Measurements from ENCODE around the gene CFAP54. TPM values are rescaled to one million over a fixed set of nuclear protein-coding genes. Genes with fewer than 3 reads are reported as not detected.
"Not testable (repeated sequence)": the region's sequence is repeated elsewhere in the genome, so short reads cannot be mapped to it uniquely, and the experiment has no call there.

Gene CFAP54
- total RNA-seq, 2 donors from 2014 or later, result 0.61 to 0.87 TPM

DNA sequence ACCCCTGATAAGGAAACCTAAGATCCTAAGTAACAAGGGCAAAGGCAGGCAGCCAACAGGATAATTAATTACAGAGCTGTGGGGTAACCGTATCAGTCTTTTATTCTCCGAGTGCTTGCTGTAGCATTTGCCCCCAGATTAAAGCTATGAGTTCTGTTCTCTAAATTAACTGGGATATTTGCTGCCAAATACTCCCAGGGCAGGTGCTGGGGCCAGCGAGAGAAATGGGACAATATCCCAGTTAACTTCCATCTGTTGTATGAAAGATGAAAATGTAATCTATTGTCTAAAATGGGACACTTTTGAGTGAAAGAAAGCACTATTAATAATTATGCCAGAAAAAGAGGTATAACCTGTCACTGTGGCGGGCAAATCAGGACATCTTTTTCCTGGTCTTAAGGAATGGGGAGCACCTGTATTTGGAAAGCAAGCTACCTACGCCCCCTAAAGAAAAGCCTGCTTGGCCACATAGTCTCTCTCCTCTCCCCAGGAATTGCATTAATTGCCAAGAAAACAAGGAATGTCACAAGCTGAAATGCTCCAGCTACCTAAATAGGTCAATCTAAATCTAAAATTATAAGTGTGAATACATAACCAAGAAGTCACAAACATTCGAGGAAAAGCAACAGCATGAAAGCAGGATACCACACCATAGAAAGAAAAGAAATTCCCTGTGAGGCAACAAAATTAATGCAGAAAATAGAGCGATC lies 26.7 kb upstream of the CFAP54 start:
- no peak for ATAC-seq (replicated peaks)
- no peak overlapping the region for H3K4me3 Mint-ChIP-seq
- H3K36me3 Mint-ChIP-seq (ENCODE audit: low read depth), result no peaks in the 10 kb centered on the region
- no peaks in the 10 kb centered on the region for H3K27me3 Mint-ChIP-seq
- no peaks in the 10 kb centered on the region for H3K9me3 Mint-ChIP-seq
- peaks cover 4% of the 10 kb centered on the region for H3K4me1 Mint-ChIP-seq
- no peak overlapping the region for H3K27ac Mint-ChIP-seq

DNA sequence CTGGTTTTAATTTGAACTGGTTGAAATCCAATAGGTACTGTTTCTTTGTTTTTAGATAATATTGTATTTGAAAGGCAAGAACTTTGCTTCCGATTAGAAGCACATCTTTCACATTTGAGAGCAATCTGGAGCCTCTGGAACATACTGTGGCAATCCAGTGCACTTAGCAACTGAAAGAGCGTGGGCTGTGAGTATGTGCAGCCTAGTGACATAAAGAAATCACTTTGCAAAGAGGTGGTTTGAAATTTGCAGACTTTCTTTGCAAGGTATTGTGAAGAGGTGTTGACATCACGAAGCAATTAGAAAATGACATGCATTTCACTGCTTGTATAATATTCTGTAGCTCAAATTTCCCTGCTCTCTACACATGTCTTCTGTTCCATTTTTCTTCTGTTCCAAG lies 23.5 kb upstream of the CFAP54 start:
- Mint-ChIP-seq H3K36me3 (ENCODE audit: low read depth) (no peaks in the 10 kb centered on the region), H3K4me1 (peaks cover 4% of the 10 kb centered on the region), H3K27me3 (no peaks in the 10 kb centered on the region), H3K27ac (no peak overlapping the region), H3K9me3 (no peaks in the 10 kb centered on the region), H3K4me3 (no peak overlapping the region)
- ATAC-seq (replicated peaks), result no peak

DNA sequence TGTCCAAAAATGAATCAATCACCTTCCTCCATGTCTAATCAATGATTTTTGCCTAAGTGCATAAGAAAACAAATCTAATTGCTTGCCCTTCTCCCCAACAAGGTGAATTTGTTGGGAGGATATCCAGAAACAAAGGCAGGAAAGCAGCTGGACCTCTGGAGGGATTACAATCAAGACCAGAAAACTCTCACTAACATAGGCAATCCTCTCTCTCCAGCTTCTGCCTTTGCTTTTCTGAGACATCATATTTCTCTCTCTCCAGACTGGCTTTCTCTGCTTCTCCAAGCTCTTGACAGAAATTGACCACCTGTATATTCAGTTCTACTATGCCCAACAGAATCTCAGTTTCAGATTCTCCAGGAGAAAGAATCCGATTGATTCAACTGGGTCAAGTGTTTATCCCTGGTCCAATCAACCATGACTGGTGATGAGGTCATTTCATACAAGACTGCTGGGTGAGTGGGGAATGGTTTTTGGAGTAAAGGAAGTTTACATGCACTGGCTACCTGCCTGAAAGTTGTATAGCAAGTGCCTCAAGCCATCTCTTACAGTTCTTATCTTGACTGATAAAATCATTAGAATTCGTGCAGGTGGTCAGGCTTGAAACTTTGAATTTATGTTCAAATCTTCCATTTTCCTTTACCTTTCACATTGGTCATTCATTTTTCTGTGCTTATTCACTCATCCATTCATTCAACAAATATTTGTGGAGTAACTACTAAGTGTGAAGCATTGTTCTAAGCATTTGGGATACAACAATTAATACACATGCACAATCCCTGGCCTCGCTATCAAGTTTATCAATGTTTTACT lies 22.2 kb upstream of the CFAP54 start:
- Mint-ChIP-seq H3K27ac (no peak overlapping the region), H3K4me3 (no peak overlapping the region), H3K4me1 (peaks cover 4% of the 10 kb centered on the region), H3K9me3 (no peaks in the 10 kb centered on the region), H3K36me3 (ENCODE audit: low read depth) (no peaks in the 10 kb centered on the region), H3K27me3 (no peaks in the 10 kb centered on the region)
- ATAC-seq (replicated peaks), result no peak

DNA sequence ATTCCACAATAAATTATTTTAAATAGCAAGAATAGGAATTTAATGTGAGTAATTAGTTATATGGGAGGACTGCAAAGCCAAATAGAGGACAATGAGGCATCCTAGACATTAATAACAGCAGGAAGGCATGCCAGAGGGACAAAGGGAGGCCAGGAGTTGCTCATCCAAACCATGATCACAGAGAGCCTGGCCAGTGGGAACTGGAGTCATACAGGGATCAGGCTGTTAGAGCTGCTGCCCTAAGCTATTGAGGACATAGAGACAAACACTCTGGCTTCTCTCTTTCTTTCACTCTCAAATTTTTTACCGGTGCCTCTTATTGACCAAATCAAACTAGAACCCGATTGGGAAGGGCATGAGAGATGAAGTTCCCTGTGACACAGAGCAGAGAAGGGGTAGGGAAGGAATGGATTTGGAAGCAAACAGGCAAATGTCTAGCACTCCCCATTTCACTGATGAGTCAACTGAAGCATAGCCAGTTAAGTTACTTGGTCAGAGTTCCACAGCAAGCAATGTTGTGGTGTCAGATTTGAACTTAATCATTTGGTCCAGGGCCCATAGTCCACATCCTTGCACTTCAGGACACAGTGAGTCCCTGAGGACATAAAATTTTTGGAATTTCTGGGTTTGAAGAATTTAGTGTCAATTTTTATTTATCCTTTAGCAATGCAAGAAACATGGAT lies 17.9 kb upstream of the CFAP54 start:
- ATAC-seq (replicated peaks), result no peak
- Mint-ChIP-seq H3K4me3 (no peak overlapping the region), H3K27ac (no peak overlapping the region), H3K4me1 (no peaks in the 10 kb centered on the region), H3K36me3 (ENCODE audit: low read depth) (no peaks in the 10 kb centered on the region), H3K9me3 (no peaks in the 10 kb centered on the region), H3K27me3 (no peaks in the 10 kb centered on the region)

- H3K9me3 Mint-ChIP-seq, result no peaks in the 10 kb centered on the region
- no peaks in the 10 kb centered on the region for H3K27me3 Mint-ChIP-seq
- ATAC-seq (replicated peaks), result no peak
- H3K4me3 Mint-ChIP-seq, result no peak overlapping the region
- H3K4me1 Mint-ChIP-seq, result no peaks in the 10 kb centered on the region
- H3K36me3 Mint-ChIP-seq (ENCODE audit: low read depth), result no peaks in the 10 kb centered on the region
- no peak overlapping the region for H3K27ac Mint-ChIP-seq
These were observed 17.0 kb upstream of the CFAP54 start for GRCh38 chr12:96472384-96472783.

- Mint-ChIP-seq H3K27me3 (no peaks in the 10 kb centered on the region), H3K27ac (no peak overlapping the region), H3K36me3 (ENCODE audit: low read depth) (no peaks in the 10 kb centered on the region), H3K4me1 (no peaks in the 10 kb centered on the region), H3K4me3 (no peak overlapping the region), H3K9me3 (no peaks in the 10 kb centered on the region)
- ATAC-seq (replicated peaks), result no peak
These were observed 15.8 kb upstream of the CFAP54 start for GRCh38 chr12:96473394-96474093.

- Mint-ChIP-seq H3K27me3 (no peaks in the 10 kb centered on the region), H3K4me3 (no peak overlapping the region), H3K4me1 (no peaks in the 10 kb centered on the region), H3K27ac (no peak overlapping the region), H3K9me3 (no peaks in the 10 kb centered on the region), H3K36me3 (ENCODE audit: low read depth) (no peaks in the 10 kb centered on the region)
- ATAC-seq (replicated peaks), result no peak
These were observed 15.2 kb upstream of the CFAP54 start for GRCh38 chr12:96474206-96474605.

DNA sequence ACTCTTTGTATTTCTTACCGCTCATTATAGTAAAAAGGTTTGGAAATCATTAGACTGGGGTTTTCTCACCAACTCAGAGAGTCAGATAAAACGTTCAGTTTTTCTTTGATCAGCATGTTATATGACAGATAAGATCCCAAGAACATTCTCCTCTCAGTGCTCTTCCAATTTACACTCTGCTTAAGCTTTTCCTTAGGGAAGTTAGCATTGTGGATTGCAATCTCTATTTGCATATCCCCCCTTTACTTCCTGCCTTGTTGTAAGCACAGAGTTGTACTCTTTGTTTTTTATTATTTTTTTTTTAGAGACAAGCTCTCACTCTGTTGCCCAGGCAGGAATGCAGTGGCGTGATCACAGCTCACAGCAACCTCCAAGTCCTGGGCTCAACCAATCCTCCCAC lies 11.4 kb upstream of the CFAP54 start:
- no peak for ATAC-seq (replicated peaks)
- H3K4me1 Mint-ChIP-seq, result no peaks in the 10 kb centered on the region
- H3K27ac Mint-ChIP-seq, result no peak overlapping the region
- H3K36me3 Mint-ChIP-seq (ENCODE audit: low read depth), result no peaks in the 10 kb centered on the region
- no peaks in the 10 kb centered on the region for H3K9me3 Mint-ChIP-seq
- no peaks in the 10 kb centered on the region for H3K27me3 Mint-ChIP-seq
- no peak overlapping the region for H3K4me3 Mint-ChIP-seq

DNA sequence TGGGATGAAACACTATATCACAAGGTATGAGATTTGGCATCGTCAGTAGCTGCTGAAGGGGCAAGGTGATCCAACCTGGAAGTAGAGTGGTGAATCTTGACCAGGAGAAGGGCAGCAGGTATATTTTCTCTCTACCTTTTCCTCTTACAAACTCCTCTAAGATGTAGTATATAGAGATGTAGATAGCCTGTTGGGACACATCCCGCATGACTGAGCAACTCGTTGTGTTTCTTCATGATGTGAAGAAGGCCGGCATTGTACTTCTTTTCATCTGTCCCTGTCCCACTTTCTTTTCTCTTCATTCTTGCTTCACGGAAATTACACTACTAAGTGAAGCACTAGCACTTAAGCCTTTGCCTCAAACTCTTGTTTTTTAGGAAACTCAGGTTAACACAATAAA lies 7.3 kb upstream of the CFAP54 start:
- no peaks in the 10 kb centered on the region for H3K27me3 Mint-ChIP-seq
- H3K4me1 Mint-ChIP-seq, result peaks cover 9% of the 10 kb centered on the region
- H3K27ac Mint-ChIP-seq, result no peak overlapping the region
- ATAC-seq (replicated peaks), result no peak
- no peak overlapping the region for H3K4me3 Mint-ChIP-seq
- no peaks in the 10 kb centered on the region for H3K9me3 Mint-ChIP-seq
- H3K36me3 Mint-ChIP-seq (ENCODE audit: low read depth), result no peaks in the 10 kb centered on the region

GRCh38 chr12:96483116-96483515 lies 6.3 kb upstream of the CFAP54 start:
- ATAC-seq (replicated peaks), result no peak
- H3K4me1 Mint-ChIP-seq, result peaks cover 9% of the 10 kb centered on the region
- no peak overlapping the region for H3K27ac Mint-ChIP-seq
- H3K9me3 Mint-ChIP-seq, result no peaks in the 10 kb centered on the region
- H3K4me3 Mint-ChIP-seq, result no peak overlapping the region
- no peaks in the 10 kb centered on the region for H3K27me3 Mint-ChIP-seq
- no peaks in the 10 kb centered on the region for H3K36me3 Mint-ChIP-seq (ENCODE audit: low read depth)

GRCh38 chr12:96486751-96487613 lies 2.4 kb upstream of the CFAP54 start:
- H3K4me1 Mint-ChIP-seq, result peaks cover 9% of the 10 kb centered on the region
- no peaks in the 10 kb centered on the region for H3K36me3 Mint-ChIP-seq (ENCODE audit: low read depth)
- H3K27me3 Mint-ChIP-seq, result no peaks in the 10 kb centered on the region
- no peak overlapping the region for H3K4me3 Mint-ChIP-seq
- no peaks in the 10 kb centered on the region for H3K9me3 Mint-ChIP-seq
- no peak for ATAC-seq (replicated peaks)
- no peak overlapping the region for H3K27ac Mint-ChIP-seq

DNA sequence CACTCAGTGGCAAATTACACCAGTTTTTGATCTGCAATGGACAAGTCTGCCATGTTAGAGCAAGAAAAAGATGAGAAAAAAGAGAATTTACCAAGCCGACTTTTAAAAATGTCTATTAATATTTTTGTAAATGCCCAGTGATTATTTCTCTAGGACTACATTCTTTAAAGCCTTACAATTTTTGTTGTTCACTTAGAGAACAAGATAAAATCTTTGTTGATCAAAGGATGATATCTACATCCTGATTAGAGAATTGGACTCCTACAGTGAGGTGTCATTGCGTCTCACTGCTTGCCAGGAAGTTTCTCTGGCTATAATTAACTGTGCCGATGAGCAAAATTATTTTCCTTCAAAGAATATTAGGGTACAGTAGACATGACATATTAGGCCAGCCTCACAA lies 1.7 kb upstream of the CFAP54 start:
- no peak overlapping the region for H3K4me3 Mint-ChIP-seq
- H3K27me3 Mint-ChIP-seq, result no peaks in the 10 kb centered on the region
- no peaks in the 10 kb centered on the region for H3K36me3 Mint-ChIP-seq (ENCODE audit: low read depth)
- no peaks in the 10 kb centered on the region for H3K9me3 Mint-ChIP-seq
- no peak overlapping the region for H3K27ac Mint-ChIP-seq
- H3K4me1 Mint-ChIP-seq, result peaks cover 9% of the 10 kb centered on the region
- no peak for ATAC-seq (replicated peaks)

DNA sequence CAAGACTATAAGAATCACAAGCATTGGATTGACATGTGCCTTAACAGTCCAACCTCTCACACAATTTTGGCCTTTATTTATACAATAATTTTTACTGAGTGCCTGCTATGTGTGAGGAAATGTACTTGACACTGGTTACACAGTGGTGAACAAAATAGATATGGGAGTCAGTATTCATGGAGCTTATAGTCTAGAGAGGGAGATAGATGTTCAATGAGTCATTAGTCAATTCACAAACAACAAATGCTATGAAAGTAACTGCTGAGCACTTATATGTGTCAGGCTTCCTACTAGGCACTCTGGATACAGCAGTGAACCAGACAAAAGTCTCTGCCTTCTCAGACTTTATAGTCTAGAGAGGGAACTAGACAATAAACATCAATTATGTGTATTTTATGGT lies 3.7 kb downstream of the CFAP54 start:
- Mint-ChIP-seq H3K27me3 (no peaks in the 10 kb centered on the region), H3K9me3 (no peaks in the 10 kb centered on the region), H3K36me3 (ENCODE audit: low read depth) (no peaks in the 10 kb centered on the region), H3K27ac (no peak overlapping the region), H3K4me3 (no peak overlapping the region), H3K4me1 (no peaks in the 10 kb centered on the region)
- ATAC-seq (replicated peaks), result no peak

DNA sequence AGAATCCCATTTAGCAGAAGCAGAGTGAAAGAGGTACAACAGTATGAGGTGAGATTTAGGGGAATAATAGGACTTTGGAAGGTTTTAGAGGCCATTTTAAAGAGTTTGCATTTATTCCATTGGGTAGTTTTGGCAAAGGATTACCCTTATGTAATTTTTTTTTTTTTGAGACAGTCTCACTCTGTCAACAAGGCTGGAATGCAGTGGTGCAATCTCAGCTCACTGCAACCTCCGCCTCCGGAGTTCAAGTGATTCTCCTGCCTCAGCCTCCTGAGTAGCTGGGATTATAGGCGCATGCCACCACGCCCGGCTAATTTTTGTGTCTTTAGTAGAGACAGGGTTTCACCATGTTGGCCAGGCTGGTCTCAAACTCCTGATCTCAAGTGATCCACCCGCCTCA lies 4.8 kb downstream of the CFAP54 start:
- H3K4me3 Mint-ChIP-seq; H3K4me1 Mint-ChIP-seq; ATAC-seq (replicated peaks); H3K9me3 Mint-ChIP-seq; H3K27me3 Mint-ChIP-seq; H3K36me3 Mint-ChIP-seq (ENCODE audit: low read depth); H3K27ac Mint-ChIP-seq: not testable (repeated sequence)

Measured in activated T-helper 17 cell treated with anti-CD3 and anti-CD28 coated beads, Interleukin-2, amount 50 U/mL, for 72 hours (primary cell).